ENCODE measurements around the gene SNRNP25.

DNA sequence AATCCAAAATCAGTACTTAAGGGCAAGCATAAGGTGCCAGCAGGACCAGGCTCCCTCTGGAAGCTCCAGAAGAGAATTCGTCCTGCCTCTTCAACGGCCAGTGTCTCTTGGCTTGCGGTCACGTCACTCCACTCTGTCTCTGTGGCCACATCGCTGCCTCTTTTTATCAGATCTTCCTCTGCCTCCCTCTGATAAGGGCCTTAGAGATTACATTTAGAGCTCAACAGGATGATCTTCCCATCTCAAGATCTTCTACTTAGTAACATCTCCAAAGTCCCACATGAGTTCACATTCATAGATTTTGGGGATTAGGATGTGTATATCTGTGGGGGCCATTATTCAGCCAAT is 41.3 kb downstream of the SNRNP25 start:
- TF ChIP-seq, protein P1, sequence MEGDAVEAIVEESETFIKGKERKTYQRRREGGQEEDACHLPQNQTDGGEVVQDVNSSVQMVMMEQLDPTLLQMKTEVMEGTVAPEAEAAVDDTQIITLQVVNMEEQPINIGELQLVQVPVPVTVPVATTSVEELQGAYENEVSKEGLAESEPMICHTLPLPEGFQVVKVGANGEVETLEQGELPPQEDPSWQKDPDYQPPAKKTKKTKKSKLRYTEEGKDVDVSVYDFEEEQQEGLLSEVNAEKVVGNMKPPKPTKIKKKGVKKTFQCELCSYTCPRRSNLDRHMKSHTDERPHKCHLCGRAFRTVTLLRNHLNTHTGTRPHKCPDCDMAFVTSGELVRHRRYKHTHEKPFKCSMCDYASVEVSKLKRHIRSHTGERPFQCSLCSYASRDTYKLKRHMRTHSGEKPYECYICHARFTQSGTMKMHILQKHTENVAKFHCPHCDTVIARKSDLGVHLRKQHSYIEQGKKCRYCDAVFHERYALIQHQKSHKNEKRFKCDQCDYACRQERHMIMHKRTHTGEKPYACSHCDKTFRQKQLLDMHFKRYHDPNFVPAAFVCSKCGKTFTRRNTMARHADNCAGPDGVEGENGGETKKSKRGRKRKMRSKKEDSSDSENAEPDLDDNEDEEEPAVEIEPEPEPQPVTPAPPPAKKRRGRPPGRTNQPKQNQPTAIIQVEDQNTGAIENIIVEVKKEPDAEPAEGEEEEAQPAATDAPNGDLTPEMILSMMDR (IDR thresholded peaks at IDR 0.05; ENCODE audit: low read length) = no peak
- no peak for TF ChIP-seq EZH2 (optimal IDR thresholded peaks at IDR 0.05; ENCODE audit: low read depth, low read length)
